Measurements from ENCODE around the gene TEPSIN. TPM values are rescaled to one million over a fixed set of nuclear protein-coding genes. Genes with fewer than 3 reads are reported as not detected.

TEPSIN gene
- total RNA-seq, 4 donors from 2014 or later, result 38.0 to 156 (median 79.4) TPM

- Histone ChIP-seq H3K27ac (peak overlapping the region in 2 of 4 donors; percentile 47 to 78), H3K36me3 (no peaks in the 10 kb centered on the region), H3K4me3 (peak overlapping the region; percentile 70 to 83 (median 76)), H3K9me3 (no peaks in the 10 kb centered on the region), H3K27me3 (no peaks in the 10 kb centered on the region), H3K4me1 (peaks cover 0 to 19% (median 12%) of the 10 kb centered on the region in 4 donors)
- TF ChIP-seq CTCF (IDR thresholded peaks at IDR 0.05) (no peak), POLR2A (IDR thresholded peaks at IDR 0.05) (no peak)
- DNase-seq, result no peak
Observed at GRCh38 chr17:81222620-81222905, 16.3 kb downstream of the TEPSIN start.

- no peaks in the 10 kb centered on the region for H3K9me3 ChIP-seq
- peak overlapping the region in 2 of 4 donors; percentile 47 to 78 for H3K27ac ChIP-seq
- no peak for TF ChIP-seq POLR2A (IDR thresholded peaks at IDR 0.05)
- TF ChIP-seq CTCF (IDR thresholded peaks at IDR 0.05), result no peak
- H3K4me3 ChIP-seq, result peak overlapping the region; percentile 70 to 83 (median 76)
- no peak for DNase-seq
- H3K36me3 ChIP-seq, result no peaks in the 10 kb centered on the region
- H3K27me3 ChIP-seq, result no peaks in the 10 kb centered on the region
- peaks cover 0 to 19% (median 12%) of the 10 kb centered on the region in 4 donors for H3K4me1 ChIP-seq
Observed at GRCh38 chr17:81221842-81222619, 16.8 kb downstream of the TEPSIN start.

GRCh38 chr17:81221371-81221841 is 17.4 kb downstream of the TEPSIN start:
- Histone ChIP-seq H3K27ac (no peak overlapping the region), H3K4me1 (peaks cover 0 to 19% (median 12%) of the 10 kb centered on the region in 4 donors), H3K4me3 (no peak overlapping the region), H3K36me3 (no peaks in the 10 kb centered on the region), H3K9me3 (no peaks in the 10 kb centered on the region), H3K27me3 (no peaks in the 10 kb centered on the region)
- DNase-seq, result no peak
- TF ChIP-seq CTCF (IDR thresholded peaks at IDR 0.05), result no peak

- no peaks in the 10 kb centered on the region for H3K27me3 ChIP-seq
- no peaks in the 10 kb centered on the region for H3K9me3 ChIP-seq
- H3K36me3 ChIP-seq, result no peaks in the 10 kb centered on the region
- no peak overlapping the region for H3K27ac ChIP-seq
- peaks cover 0 to 19% (median 12%) of the 10 kb centered on the region in 4 donors for H3K4me1 ChIP-seq
- TF ChIP-seq POLR2A (IDR thresholded peaks at IDR 0.05), result no peak
- no peak for TF ChIP-seq CTCF (IDR thresholded peaks at IDR 0.05)
- H3K4me3 ChIP-seq, result no peak overlapping the region
- DNase-seq, result no peak
Observed at GRCh38 chr17:81219476-81220180, 19.2 kb downstream of the TEPSIN start.

GRCh38 chr17:81218991-81219390 is 19.9 kb downstream of the TEPSIN start:
- no peak for DNase-seq
- Histone ChIP-seq H3K36me3 (no peaks in the 10 kb centered on the region), H3K4me1 (peaks cover 0 to 19% (median 12%) of the 10 kb centered on the region in 4 donors), H3K27me3 (no peaks in the 10 kb centered on the region), H3K27ac (no peak overlapping the region), H3K4me3 (no peak overlapping the region), H3K9me3 (no peaks in the 10 kb centered on the region)
- TF ChIP-seq CTCF (IDR thresholded peaks at IDR 0.05) (no peak), POLR2A (IDR thresholded peaks at IDR 0.05) (no peak)

All from Peyer's patch (tissue), 4 donors.